ENCODE data around the gene RFC1. TPM values are rescaled to one million over a fixed set of nuclear protein-coding genes. Genes with fewer than 3 reads are reported as not detected.

The RFC1 gene
- 16.5 to 21.2 TPM (median 17.7 TPM) in 5 replicates for total RNA-seq (2022; extraction: Qiagen RNA extraction)

GRCh38 chr4:39365830-39366771, at the start of gene RFC1:
Gene RFC1, minus strand, starts transcription at chr4:39366362. Its CDS starts 121 bp downstream, at chr4:39366241.

GRCh38 chr4:39406763-39407583, 40.8 kb upstream of the RFC1 start, which contains the start of gene KLB:
Gene KLB, plus strand, starts transcription at chr4:39406930. Its CDS starts 20 bp downstream, at chr4:39406950.

Other genes with a start within 250 kb of the RFC1 start
- gene WDR19, start 183.8 kb downstream of the RFC1 start, total RNA-seq (2022; extraction: Qiagen RNA extraction) = 7.2 to 9.2 TPM (median 8.8 TPM) in 5 replicates
- 0.08 to 0.16 TPM (median 0.13 TPM) in 5 replicates for gene KLB, start 40.6 kb upstream of the RFC1 start, total RNA-seq (2022; extraction: Qiagen RNA extraction)
- 840 to 1,784 TPM (median 893 TPM) in 5 replicates for gene RPL9, start 92.6 kb upstream of the RFC1 start, total RNA-seq (2022; extraction: Qiagen RNA extraction)
- gene LIAS, start 92.7 kb upstream of the RFC1 start, total RNA-seq (2022; extraction: Qiagen RNA extraction) = 10.3 to 13.6 TPM (median 10.5 TPM) in 5 replicates
- gene UGDH, start 161.1 kb upstream of the RFC1 start, total RNA-seq (2022; extraction: Qiagen RNA extraction) = 181 to 271 TPM (median 209 TPM) in 5 replicates

All from A549 treated with Mapracorat at 1 μM for 4 hours (cell line).